ENCODE data around the gene PIK3C2B.

The PIK3C2B gene

GRCh38 chr1:204516180-204516879 lies 21.7 kb upstream of the PIK3C2B start, which contains the start of gene MDM4:
TSS of gene MDM4 (plus strand) at chr1:204516406. CDS start at chr1:204525519, 9,113 bp downstream.
- DNase-seq (ENCODE audit: low read depth, low spot score) = peak; percentile 98
- TF ChIP-seq CTCF (IDR thresholded peaks at IDR 0.05; ENCODE audit: low read depth, low read length) = no peak
- in situ Hi-C loops (cut with HindIII; ENCODE audit: low sequenced_read_pairs) = no loop called here
- H3K4me3 ChIP-seq (ENCODE audit: low read depth, low read length) = peak within 1 kb of the TSS; percentile 70

DNA sequence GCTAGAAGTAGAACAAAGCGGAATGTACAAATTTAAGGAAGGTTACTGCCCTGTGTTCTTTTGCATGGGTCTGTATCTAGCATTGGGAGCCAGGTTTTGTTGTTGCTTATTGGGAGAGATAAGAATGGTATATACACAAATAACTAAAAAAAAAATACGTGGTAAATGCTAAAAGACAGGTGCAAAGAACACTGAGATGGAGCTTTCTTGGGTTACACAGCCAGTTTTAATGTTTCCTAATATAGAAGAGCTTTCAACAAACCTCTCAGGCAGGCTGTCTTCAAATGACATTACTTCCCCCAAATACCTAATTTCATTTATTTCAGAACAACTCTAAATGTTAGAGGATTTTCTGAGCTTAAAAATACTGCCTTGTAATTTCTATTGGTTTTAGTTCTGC lies 20.2 kb upstream of the PIK3C2B start:
- no peak for DNase-seq (ENCODE audit: low read depth, low spot score)
- in situ Hi-C loops (cut with HindIII; ENCODE audit: low sequenced_read_pairs) = no loop called here
- no peak overlapping the region for H3K4me3 ChIP-seq (ENCODE audit: low read depth, low read length)
- TF ChIP-seq CTCF (IDR thresholded peaks at IDR 0.05; ENCODE audit: low read depth, low read length) = no peak

DNA sequence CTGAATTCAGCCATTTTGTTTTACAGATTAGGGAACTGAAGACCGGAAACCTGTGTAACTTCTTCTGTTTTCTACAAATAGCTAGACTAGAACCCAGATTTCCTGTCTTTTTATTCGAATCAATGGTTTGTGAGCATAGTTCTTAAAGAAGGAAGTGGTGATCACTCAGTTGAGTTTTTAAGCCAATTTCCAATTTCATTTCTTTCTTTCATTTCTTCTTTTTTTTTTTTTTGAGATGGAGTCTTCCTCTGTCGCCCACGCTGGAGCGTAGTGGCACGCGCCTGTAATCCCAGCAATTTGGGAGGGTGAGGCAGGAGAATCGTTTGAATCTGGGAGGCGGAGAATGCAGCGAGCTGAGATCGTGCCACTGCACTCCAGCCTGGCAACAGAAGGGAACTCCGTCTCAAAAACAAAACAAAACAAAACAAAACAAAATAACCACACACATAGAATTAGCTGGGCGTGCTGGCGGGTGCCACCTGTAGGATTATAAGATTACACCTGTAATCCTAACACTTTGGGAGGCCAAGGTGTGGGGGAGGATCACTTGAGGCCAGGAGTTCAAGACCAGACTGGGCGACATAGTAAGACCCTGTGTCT lies 18.6 kb upstream of the PIK3C2B start:
- DNase-seq (ENCODE audit: low read depth, low spot score) = no peak
- no peak overlapping the region for H3K4me3 ChIP-seq (ENCODE audit: low read depth, low read length)
- in situ Hi-C loops (cut with HindIII; ENCODE audit: low sequenced_read_pairs) = no loop called here
- no peak for TF ChIP-seq CTCF (IDR thresholded peaks at IDR 0.05; ENCODE audit: low read depth, low read length)

DNA sequence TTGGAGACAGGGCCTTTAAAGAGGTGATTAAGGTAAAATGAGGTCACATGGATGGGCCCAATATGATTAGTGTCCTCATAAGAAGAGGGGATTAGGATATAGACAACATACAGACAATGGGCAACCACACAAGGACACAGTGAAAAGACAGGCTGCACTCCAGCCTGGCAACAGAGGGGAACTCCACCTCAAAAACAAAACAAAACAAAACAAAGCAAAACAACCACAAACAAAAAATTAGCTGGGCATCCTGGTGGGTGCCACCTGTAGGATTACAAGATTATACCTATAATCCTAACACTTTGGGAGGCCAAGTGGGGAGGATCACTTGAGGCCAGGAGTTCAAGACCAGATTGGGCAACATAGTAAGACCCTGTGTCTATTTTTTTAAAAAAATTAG lies 16.8 kb upstream of the PIK3C2B start:
- no peak for TF ChIP-seq CTCF (IDR thresholded peaks at IDR 0.05; ENCODE audit: low read depth, low read length)

GRCh38 chr1:204509186-204509635 lies 14.6 kb upstream of the PIK3C2B start:
- no peak for DNase-seq (ENCODE audit: low read depth, low spot score)
- in situ Hi-C loops (cut with HindIII; ENCODE audit: low sequenced_read_pairs) = no loop called here
- no peak for TF ChIP-seq CTCF (IDR thresholded peaks at IDR 0.05; ENCODE audit: low read depth, low read length)
- H3K4me3 ChIP-seq (ENCODE audit: low read depth, low read length) = no peak overlapping the region

More for the DNA sequence above, 16.8 kb upstream of the PIK3C2B start:
- in situ Hi-C loops (cut with HindIII; ENCODE audit: low sequenced_read_pairs) = no loop called here
- DNase-seq (ENCODE audit: low read depth, low spot score) = no peak
- no peak overlapping the region for H3K4me3 ChIP-seq (ENCODE audit: low read depth, low read length)

DNA sequence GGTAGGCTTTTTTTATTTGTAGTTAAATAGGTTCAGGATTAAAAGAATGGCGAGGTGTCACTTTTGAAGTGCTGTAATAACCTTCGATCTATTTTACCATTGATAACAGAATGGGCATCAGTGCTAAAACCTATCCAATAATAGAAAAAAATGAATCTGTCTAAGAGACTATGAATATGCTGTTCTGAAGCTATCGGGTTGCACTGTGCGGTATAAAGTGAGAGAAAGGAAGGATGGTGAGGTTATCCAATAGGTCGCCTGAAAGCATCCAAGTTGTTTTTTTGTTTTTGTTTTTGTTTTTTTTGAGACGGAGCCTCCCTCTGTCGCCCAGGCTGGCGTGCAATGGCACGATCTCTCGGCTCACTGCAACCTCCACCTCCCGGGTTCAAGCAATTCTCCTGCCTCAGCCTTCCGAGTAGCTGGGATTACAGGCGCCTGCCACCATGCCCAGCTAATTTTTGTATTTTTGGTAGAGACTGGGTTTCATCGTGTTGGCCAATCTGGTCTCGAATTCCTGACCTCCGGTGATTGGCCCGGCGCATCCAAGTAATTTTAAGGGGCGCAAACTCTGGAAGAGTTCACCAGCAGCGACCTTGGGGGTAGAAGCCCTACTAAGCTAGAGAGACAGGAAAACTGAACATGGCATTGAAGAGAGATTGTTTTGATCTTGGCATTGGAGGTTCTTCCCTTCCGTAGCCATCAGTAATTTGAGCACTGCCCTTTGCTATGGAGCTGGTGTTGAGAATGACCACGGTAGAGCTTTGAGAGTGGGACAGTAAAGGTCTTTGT lies 12.9 kb upstream of the PIK3C2B start:
- in situ Hi-C loops (cut with HindIII; ENCODE audit: low sequenced_read_pairs) = no loop called here
- TF ChIP-seq CTCF (IDR thresholded peaks at IDR 0.05; ENCODE audit: low read depth, low read length) = no peak
- DNase-seq (ENCODE audit: low read depth, low spot score) = peak; percentile 71
- H3K4me3 ChIP-seq (ENCODE audit: low read depth, low read length) = peak overlapping the region; percentile 68
